Smooth muscle cell (in vitro differentiated cells): Measurements from ENCODE around the gene SLC29A3. TPM values are rescaled to one million over a fixed set of nuclear protein-coding genes. Genes with fewer than 3 reads are reported as not detected.
"Not testable (repeated sequence)": the region's sequence is repeated elsewhere in the genome, so short reads cannot be mapped to it uniquely, and the experiment has no call there.

Experiments used
- DNase-seq: peaks from one replicate; lab custom pipeline; 2025; ENCODE audit not compliant: unreplicated experiment; lab: John Stamatoyannopoulos, UW
- H2AFZ ChIP-seq: fragments of 200-600 bp; sonication (generic); 2 replicates; pipeline ENCODE4 v1.6.0; 2016; ENCODE audit warnings: antibody characterized with exemption, low read depth, mild to moderate bottlenecking
- H3F3A ChIP-seq: fragments of 200-600 bp; sonication (generic); 2 replicates; pipeline ENCODE4 v1.6.0; 2017; ENCODE audit warnings: antibody characterized with exemption, low read depth
- H3K27ac ChIP-seq: fragments of 200-600 bp; sonication (generic); 2 replicates; pipeline ENCODE4 v1.5.1; 2016; ENCODE audit warnings: low read depth, mild to moderate bottlenecking
- H3K27me3 ChIP-seq: fragments of 200-600 bp; sonication (generic); 2 replicates; pipeline ENCODE4 v1.6.1; 2016; ENCODE audit warnings: low read depth, mild to moderate bottlenecking
- H3K36me3 ChIP-seq: fragments of 200-600 bp; sonication (generic); 2 replicates; pipeline ENCODE4 v1.5.1; 2016; ENCODE audit warnings: low read depth
- H3K4me1 ChIP-seq: fragments of 200-600 bp; sonication (generic); 2 replicates; pipeline ENCODE4 v1.5.1; 2016; ENCODE audit warnings: low read depth
- H3K4me2 ChIP-seq: fragments of 200-600 bp; sonication (generic); 2 replicates; pipeline ENCODE4 v1.6.0; 2016; ENCODE audit warnings: mild to moderate bottlenecking
- H3K4me3 ChIP-seq: fragments of 200-600 bp; sonication (generic); 2 replicates; pipeline ENCODE4 v1.5.1; 2016; ENCODE audit warnings: mild to moderate bottlenecking
- H3K79me2 ChIP-seq: fragments of 200-600 bp; sonication (generic); 2 replicates; pipeline ENCODE4 v1.6.0; 2016; ENCODE audit warnings: low read depth, mild to moderate bottlenecking
- H3K9ac ChIP-seq: fragments of 200-600 bp; sonication (generic); 2 replicates; pipeline ENCODE4 v1.6.0; 2016; ENCODE audit warnings: low read depth
- H3K9me3 ChIP-seq: fragments of 200-600 bp; sonication (generic); replicated peaks from 2 replicates; pipeline ENCODE4 v1.5.1; 2016; ENCODE audit warnings: low read depth
- H4K20me1 ChIP-seq: fragments of 200-600 bp; sonication (generic); 2 replicates; pipeline ENCODE4 v1.6.0; 2016; ENCODE audit warnings: low read depth
- WGBS: methylation state at CpG from one replicate; pipeline ENCODE4 v1.1.7; 2016; ENCODE audit warnings: low lambda C conversion rate; 5-methylcytosine and 5-hydroxymethylcytosine counted together
- polyA plus RNA-seq: library from polyadenylated mRNA; unstranded; fragments of >200 nt; fragmentation: Nextera tagmentation; extraction: Ambion mirVana; gene quantifications from 2 replicates; pipeline ENCODE4 v1.2.1, GENCODE V29; 2016
- total RNA-seq: library from RNA; depleted of rRNA; stranded (reverse); fragments of >200 nt; gene quantifications from 2 replicates; pipeline ENCODE4 v1.2.3, GENCODE V29; 2014
- TF ChIP-seq, protein P1 (sequence below): fragments of 200-600 bp; sonication (generic); IDR thresholded peaks from 2 replicates; pipeline ENCODE4 v1.5.1; 2017; ENCODE audit warnings: borderline replicate concordance, mild to moderate bottlenecking, antibody characterized with exemption; ENCODE audit not compliant: insufficient read depth, poor library complexity, severe bottlenecking

SLC29A3 gene
- total and polyA plus RNA-seq, 2 experiments from 2014 or later = 2.9 to 4.8 TPM

DNA sequence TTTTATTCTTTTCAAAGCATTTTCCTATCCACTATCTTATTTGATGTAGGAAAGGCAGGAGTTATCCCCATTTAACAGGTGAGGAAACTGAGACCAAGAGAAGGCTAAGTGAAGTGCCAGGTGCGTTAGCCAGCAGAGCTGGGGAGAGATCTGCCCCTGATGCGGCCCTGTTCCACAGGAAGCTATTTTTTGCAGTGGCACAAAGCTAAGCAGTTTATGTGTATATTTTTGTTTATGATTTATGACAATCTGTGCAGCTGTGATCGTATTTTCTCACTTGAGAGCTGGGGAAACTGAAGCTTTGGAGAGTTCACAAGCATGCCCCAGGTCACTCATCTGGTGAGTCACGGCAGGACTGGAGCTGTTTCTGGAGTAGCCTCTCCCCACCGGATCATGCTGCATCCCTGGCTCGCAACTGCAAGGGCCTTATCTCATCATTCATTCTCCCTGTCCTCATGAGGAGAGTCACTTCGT lies 38.8 kb downstream of the SLC29A3 start:
- H3K79me2 ChIP-seq = no peaks in the 10 kb centered on the region
- H3F3A ChIP-seq = no peaks in the 10 kb centered on the region
- no peaks in the 10 kb centered on the region for H3K9me3 ChIP-seq
- H3K27me3 ChIP-seq = no peaks in the 10 kb centered on the region
- no peak overlapping the region for H3K4me3 ChIP-seq
- no peak for DNase-seq
- H3K4me1 ChIP-seq = no peaks in the 10 kb centered on the region
- TF ChIP-seq, protein P1, sequence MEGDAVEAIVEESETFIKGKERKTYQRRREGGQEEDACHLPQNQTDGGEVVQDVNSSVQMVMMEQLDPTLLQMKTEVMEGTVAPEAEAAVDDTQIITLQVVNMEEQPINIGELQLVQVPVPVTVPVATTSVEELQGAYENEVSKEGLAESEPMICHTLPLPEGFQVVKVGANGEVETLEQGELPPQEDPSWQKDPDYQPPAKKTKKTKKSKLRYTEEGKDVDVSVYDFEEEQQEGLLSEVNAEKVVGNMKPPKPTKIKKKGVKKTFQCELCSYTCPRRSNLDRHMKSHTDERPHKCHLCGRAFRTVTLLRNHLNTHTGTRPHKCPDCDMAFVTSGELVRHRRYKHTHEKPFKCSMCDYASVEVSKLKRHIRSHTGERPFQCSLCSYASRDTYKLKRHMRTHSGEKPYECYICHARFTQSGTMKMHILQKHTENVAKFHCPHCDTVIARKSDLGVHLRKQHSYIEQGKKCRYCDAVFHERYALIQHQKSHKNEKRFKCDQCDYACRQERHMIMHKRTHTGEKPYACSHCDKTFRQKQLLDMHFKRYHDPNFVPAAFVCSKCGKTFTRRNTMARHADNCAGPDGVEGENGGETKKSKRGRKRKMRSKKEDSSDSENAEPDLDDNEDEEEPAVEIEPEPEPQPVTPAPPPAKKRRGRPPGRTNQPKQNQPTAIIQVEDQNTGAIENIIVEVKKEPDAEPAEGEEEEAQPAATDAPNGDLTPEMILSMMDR = no peak
- WGBS = 44% methylated on average over 7 of the region's 7 CpGs
- no peak overlapping the region for H3K27ac ChIP-seq
- no peak overlapping the region for H3K9ac ChIP-seq
- H3K4me2 ChIP-seq = no peak overlapping the region
- H3K36me3 ChIP-seq = no peaks in the 10 kb centered on the region
- H2AFZ ChIP-seq = no peak overlapping the region
- no peaks in the 10 kb centered on the region for H4K20me1 ChIP-seq

DNA sequence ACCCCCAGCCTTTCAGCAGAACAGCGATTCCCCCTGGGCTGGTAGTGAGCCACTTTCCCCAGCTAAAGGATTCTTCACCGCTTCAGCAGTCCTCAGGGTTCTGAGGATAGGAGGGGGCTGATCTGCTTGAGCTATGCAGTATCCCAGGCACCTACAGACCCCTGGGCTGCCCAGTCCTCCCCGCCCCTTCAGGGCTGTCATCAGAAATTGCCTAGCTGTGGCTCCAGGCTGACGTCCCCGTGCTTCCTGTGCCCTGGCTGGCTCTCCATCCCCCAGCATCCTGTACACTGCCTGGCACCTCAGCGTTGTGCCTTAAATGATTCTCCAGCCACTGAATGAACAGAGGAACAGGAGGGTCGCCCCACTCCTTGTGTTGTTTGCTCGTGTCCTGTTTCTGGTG lies 39.2 kb downstream of the SLC29A3 start:
- DNase-seq = no peak
- Histone ChIP-seq H3K4me2 (no peak overlapping the region), H3K4me3 (no peak overlapping the region), H3K36me3 (no peaks in the 10 kb centered on the region), H3K79me2 (no peaks in the 10 kb centered on the region), H3K27me3 (no peaks in the 10 kb centered on the region), H3K4me1 (no peaks in the 10 kb centered on the region), H3K9ac (no peak overlapping the region), H3F3A (no peaks in the 10 kb centered on the region), H3K9me3 (no peaks in the 10 kb centered on the region), H3K27ac (no peak overlapping the region), H2AFZ (no peak overlapping the region), H4K20me1 (no peaks in the 10 kb centered on the region)
- WGBS = 80% methylated on average over 8 of the region's 8 CpGs
- TF ChIP-seq, protein P1 = no peak

DNA sequence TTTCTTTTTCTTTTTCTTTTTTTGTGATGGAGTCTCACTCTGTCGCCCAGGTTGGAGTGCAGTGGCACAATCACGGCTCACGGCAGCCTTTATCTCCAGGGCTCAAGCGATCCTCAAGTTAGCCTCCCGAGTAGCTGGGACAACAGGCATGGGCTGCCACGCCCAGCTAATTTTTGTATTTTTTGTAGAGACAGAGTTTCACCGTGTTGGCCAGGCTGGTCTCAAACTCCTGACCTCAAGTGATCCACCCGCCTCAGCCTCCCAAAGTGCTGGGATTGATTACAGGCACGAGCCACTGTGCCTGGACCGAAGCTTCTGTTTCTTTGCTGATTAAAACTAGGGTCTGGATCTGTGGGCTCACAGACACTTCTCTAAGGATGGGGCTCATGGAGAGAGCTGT lies 39.8 kb downstream of the SLC29A3 start:
- H3K27me3 ChIP-seq, H3K36me3 ChIP-seq, H3K79me2 ChIP-seq, H3K9me3 ChIP-seq, H3K4me2 ChIP-seq, H4K20me1 ChIP-seq, H3K4me3 ChIP-seq, H2AFZ ChIP-seq, DNase-seq, H3K9ac ChIP-seq, H3F3A ChIP-seq, H3K27ac ChIP-seq, H3K4me1 ChIP-seq: not testable (repeated sequence)
- WGBS = 93% methylated on average over 10 of the region's 10 CpGs

DNA sequence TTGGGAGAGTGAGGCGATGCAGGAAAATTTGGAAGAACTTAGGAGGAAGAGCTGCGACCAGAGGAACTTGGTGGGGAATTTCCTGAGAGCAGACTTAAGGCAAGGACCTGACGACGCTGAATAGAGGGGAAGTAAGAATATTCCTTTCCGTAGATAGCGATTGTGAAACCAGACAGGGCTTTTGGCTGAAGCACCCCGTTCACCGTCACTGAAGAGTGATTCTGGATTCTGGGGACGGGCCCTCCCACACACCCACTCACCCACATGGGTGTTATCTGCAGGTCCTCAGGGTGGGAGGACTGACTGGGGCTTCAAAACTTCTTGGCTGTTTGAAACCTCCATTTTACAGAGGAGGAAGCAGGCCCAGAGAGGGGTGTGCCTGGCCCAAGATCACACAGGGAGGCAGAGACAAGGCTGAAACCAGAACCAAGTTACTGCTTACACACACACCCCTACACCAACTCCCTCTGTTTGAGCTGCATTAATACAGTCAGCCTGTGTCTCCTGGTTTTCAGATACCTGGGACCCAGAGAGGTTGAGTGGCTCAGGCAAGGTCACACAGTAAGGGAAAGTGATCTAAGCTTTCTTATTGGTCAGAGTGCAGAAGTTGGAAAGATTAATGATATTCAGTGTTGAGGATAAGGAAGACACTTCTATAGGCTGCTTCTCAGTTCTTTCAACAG lies 40.4 kb downstream of the SLC29A3 start:
- Histone ChIP-seq H3K4me2 (no peak overlapping the region), H3K36me3 (no peaks in the 10 kb centered on the region), H3K79me2 (no peaks in the 10 kb centered on the region), H3K9me3 (no peaks in the 10 kb centered on the region), H3K27ac (no peak overlapping the region), H3K9ac (no peak overlapping the region), H3K27me3 (no peaks in the 10 kb centered on the region), H4K20me1 (no peaks in the 10 kb centered on the region), H3K4me3 (no peak overlapping the region), H3K4me1 (no peaks in the 10 kb centered on the region), H3F3A (peaks cover 5% of the 10 kb centered on the region), H2AFZ (no peak overlapping the region)
- TF ChIP-seq, protein P1 = no peak
- DNase-seq = no peak
- 65% methylated on average over 9 of the region's 9 CpGs for WGBS
